ENCODE measurements around the gene ENHO.

The ENHO gene

DNA sequence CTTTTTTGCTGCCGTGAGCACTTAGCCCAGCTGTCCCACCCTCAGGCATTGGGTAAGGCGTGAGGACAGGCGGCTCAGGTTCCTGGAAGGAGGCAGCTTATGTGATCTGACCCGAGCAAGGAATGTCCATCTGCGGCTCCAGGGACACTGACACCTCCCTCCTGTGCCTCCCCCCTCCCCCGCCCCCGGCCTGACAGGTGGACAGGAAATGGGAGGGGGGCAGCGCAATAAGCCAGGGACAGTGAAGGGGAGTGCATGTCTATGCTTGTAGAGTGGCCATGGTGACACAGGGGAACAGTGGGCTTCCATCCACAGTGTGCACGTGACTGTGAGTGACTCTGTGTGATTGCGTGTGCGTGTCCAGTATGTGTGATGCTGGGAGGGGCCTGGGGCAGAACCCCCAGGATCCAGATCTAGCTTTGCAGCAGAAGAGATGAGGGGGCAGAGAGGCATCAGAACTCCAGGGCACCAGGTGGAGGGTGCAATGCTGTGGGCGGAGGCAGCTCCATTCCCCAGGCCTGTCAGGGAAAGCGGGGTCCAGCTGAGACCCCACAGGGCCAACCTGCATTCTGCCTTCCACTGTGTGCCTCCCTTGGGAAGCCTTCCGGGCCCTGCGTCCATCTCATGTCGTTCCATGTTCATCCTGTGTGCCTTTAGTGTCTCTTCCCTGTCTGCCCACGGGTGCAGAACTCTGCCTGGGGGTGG is 36.3 kb upstream of the ENHO start:
- no peak for TF ChIP-seq POLR2AphosphoS5 (IDR thresholded peaks at IDR 0.05; ENCODE audit: low read depth, low read length)
- no peak for TF ChIP-seq FOXP2 (optimal IDR thresholded peaks at IDR 0.05; ENCODE audit: borderline replicate concordance, extremely low read depth, extremely low read length, insufficient read depth)
- TF ChIP-seq, protein P1, sequence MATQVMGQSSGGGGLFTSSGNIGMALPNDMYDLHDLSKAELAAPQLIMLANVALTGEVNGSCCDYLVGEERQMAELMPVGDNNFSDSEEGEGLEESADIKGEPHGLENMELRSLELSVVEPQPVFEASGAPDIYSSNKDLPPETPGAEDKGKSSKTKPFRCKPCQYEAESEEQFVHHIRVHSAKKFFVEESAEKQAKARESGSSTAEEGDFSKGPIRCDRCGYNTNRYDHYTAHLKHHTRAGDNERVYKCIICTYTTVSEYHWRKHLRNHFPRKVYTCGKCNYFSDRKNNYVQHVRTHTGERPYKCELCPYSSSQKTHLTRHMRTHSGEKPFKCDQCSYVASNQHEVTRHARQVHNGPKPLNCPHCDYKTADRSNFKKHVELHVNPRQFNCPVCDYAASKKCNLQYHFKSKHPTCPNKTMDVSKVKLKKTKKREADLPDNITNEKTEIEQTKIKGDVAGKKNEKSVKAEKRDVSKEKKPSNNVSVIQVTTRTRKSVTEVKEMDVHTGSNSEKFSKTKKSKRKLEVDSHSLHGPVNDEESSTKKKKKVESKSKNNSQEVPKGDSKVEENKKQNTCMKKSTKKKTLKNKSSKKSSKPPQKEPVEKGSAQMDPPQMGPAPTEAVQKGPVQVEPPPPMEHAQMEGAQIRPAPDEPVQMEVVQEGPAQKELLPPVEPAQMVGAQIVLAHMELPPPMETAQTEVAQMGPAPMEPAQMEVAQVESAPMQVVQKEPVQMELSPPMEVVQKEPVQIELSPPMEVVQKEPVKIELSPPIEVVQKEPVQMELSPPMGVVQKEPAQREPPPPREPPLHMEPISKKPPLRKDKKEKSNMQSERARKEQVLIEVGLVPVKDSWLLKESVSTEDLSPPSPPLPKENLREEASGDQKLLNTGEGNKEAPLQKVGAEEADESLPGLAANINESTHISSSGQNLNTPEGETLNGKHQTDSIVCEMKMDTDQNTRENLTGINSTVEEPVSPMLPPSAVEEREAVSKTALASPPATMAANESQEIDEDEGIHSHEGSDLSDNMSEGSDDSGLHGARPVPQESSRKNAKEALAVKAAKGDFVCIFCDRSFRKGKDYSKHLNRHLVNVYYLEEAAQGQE (IDR thresholded peaks at IDR 0.05; ENCODE audit: insufficient read depth in 1 of 2, low read depth in 2 of 2, low read length in 2 of 2): no peak
- TF ChIP-seq SIN3A (IDR thresholded peaks at IDR 0.05; ENCODE audit: borderline replicate concordance, insufficient read depth, low read length): no peak
- no peak for TF ChIP-seq TAF1 (IDR thresholded peaks at IDR 0.05; ENCODE audit: borderline replicate concordance, insufficient read depth, low read length)

DNA sequence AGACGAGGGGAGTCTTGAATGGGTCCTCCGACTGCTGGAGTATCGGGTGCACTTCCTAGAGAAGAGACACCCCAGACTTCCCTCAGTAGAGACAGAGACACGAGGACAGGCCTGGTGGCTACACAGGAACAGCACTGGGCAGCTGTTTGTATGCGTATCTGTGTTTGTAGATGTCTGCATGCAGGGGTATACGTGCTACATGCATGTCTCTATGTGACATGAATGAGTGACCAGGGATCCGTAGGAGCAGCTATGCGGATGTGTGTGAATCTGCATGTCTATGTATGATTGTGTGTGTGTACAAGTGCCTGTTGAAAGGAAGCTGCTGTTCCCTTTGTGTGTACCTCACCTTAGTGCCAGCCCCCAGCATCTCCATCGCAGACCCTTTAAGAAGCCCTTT is 35.6 kb upstream of the ENHO start:
- TF ChIP-seq POLR2AphosphoS5 (IDR thresholded peaks at IDR 0.05; ENCODE audit: low read depth, low read length) (no peak), SIN3A (IDR thresholded peaks at IDR 0.05; ENCODE audit: borderline replicate concordance, insufficient read depth, low read length) (no peak), FOXP2 (optimal IDR thresholded peaks at IDR 0.05; ENCODE audit: borderline replicate concordance, extremely low read depth, extremely low read length, insufficient read depth) (no peak), TAF1 (IDR thresholded peaks at IDR 0.05; ENCODE audit: borderline replicate concordance, insufficient read depth, low read length) (no peak)
- TF ChIP-seq, protein P1 (IDR thresholded peaks at IDR 0.05; ENCODE audit: insufficient read depth in 1 of 2, low read depth in 2 of 2, low read length in 2 of 2): no peak

DNA sequence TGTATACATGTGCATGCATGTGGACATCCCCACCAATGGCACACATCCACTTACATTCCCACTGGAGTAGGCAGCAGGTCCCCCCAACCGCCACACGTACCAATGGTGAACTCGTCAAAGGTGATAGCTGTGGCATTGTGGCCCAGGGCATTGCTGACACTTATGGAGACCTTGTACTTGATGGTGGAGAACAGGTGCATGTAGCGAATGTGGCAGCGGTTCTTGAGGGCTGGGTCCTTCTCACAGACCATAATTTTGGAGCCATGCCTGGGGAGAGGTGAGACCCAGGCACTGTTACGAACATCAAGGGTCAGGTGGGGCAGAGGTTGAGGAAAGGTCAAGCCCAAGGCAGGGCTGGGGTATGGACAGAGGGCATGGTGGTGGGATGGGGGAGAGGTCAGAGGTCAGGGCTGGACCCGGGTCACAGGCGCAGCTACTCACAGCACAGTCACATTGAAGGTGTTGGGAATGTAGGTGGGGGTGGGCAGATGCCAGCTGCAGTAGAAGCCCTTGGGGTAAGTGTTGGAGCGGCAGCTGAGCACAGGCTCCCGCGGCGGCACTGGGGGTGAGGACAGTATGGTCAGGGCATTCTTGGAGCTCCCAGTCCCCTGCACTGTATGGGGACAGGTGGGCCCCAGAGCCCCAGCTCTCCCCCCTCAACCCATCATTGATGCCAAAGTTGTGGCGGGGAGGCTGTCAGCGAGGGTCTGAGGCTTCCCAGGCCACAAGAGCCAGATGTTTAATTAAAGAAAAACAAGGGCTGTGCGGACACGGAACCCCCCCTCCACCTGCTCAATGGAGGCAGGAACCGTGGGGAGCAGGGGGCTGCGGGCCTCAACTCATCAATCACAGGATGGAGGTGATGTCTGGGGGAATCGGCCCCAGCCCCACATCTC is 34.9 kb upstream of the ENHO start:
- TF ChIP-seq, protein P1 (IDR thresholded peaks at IDR 0.05; ENCODE audit: insufficient read depth in 1 of 2, low read depth in 2 of 2, low read length in 2 of 2): no peak
- TF ChIP-seq SIN3A (IDR thresholded peaks at IDR 0.05; ENCODE audit: borderline replicate concordance, insufficient read depth, low read length) (no peak), POLR2AphosphoS5 (IDR thresholded peaks at IDR 0.05; ENCODE audit: low read depth, low read length) (no peak), FOXP2 (optimal IDR thresholded peaks at IDR 0.05; ENCODE audit: borderline replicate concordance, extremely low read depth, extremely low read length, insufficient read depth) (no peak), TAF1 (IDR thresholded peaks at IDR 0.05; ENCODE audit: borderline replicate concordance, insufficient read depth, low read length) (no peak)

DNA sequence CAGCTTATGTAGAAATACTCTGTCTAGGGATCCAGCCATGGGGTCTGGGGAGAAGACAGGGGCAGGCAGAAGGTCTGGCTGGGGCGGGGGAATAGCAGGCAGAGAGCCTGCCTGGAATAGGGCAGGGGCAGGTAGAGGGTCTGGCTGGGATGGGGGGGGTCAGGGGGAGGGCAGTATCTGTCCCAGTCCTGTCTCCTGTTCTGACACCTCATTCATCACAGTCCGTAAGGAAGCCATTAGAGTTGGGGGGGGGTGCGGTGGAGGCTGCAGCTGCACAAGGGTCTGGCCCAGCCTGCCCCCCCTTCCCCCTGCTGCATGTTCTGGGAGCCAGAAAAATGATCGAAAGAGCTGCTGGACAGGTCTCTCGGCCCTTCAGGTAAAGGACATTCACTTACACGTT is 34.2 kb upstream of the ENHO start:
- TF ChIP-seq, protein P1 (IDR thresholded peaks at IDR 0.05; ENCODE audit: insufficient read depth in 1 of 2, low read depth in 2 of 2, low read length in 2 of 2): no peak
- TF ChIP-seq SIN3A (IDR thresholded peaks at IDR 0.05; ENCODE audit: borderline replicate concordance, insufficient read depth, low read length) (no peak), FOXP2 (optimal IDR thresholded peaks at IDR 0.05; ENCODE audit: borderline replicate concordance, extremely low read depth, extremely low read length, insufficient read depth) (no peak), POLR2AphosphoS5 (IDR thresholded peaks at IDR 0.05; ENCODE audit: low read depth, low read length) (no peak), TAF1 (IDR thresholded peaks at IDR 0.05; ENCODE audit: borderline replicate concordance, insufficient read depth, low read length) (no peak)

All from PFSK-1 (cell line).